Tibial nerve (tissue), 4 donors: ENCODE measurements around the gene REELD1.

Experiments
- CTCF ChIP-seq, 5 experiments: fragments of 200-600 bp in 3 of 5; fragments of 450-650 bp in 2 of 5; sonication (generic) in 3 of 5; IDR thresholded peaks; one replicate each; pipeline ENCODE4 v1.5.1; 2016 to 2019; ENCODE audit warnings: antibody characterized with exemption in 5 of 5, mild to moderate bottlenecking in 3 of 5, moderate library complexity in 2 of 5
- EP300 ChIP-seq, 2 donors: sonication (generic); formaldehyde crosslinking; IDR thresholded peaks; one replicate each; pipeline ENCODE4 v1.6.1; 2017; ENCODE audit warnings: antibody characterized with exemption in 2 of 2, mild to moderate bottlenecking in 1 of 2

GRCh38 chr4:146267826-146268225, 53.5 kb downstream of the REELD1 start:
- TF ChIP-seq EP300 (IDR thresholded peaks at IDR 0.05) (peak in 1 of 2 donors; percentile 49), CTCF (IDR thresholded peaks at IDR 0.05) (no peak)
